ENCODE measurements around the gene BTN2A1.
A peak's percentile ranks its signal among the peaks of the same experiment; 100 is the strongest.
"Not testable (repeated sequence)": the region's sequence is repeated elsewhere in the genome, so short reads cannot be mapped to it uniquely, and the experiment has no call there.

The BTN2A1 gene

DNA sequence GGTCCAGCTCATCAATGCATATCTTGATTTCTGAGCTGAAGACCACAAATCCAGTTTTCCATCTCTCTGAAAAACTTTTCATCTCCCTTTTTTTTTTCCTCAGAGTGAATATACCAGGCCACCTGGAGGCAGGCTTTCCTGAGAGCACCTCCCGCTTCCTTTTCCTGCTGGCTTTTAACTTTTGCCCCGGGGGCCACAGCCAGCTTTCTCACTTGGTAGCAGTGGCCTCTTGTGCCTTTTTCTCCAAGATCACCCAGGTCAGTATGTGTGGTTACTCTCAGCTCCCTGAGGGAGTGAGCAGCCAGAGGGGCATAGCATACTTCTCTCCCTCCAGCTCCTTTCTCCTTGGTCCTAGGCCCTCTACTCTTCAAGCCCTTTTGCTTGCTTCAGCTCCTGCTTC, 42.3 kb downstream of the BTN2A1 start, which contains the start of gene BTN1A1:
Gene BTN1A1 (plus strand): TSS at position 202 of the 400 bp plus-strand sequence. CDS start 984 bp downstream, outside the sequence.
- DNase-seq = no peak

GRCh38 chr6:26501482-26501986, 43.8 kb downstream of the BTN2A1 start:
- peak; percentile 57 for DNase-seq

- peak; percentile 25 for DNase-seq
Measured at GRCh38 chr6:26502165-26502564, 44.4 kb downstream of the BTN2A1 start.

DNA sequence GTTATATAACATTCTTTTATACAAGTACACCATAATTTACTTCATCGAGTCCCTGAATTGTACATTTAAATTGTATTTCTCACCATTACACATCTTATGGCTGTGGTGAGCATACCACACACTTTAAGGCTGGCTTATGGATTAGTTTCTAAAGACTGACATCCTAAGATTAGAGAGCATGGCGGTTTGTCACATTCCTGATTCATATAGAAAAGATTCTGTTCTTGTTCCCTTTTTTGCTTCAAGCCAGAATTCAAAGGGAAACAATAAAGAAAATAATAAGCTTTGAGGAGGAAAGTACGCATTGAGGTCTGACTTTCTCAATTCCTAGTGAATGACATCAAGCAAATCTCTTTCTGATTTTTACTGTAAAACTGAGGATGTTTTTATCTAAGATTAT, 44.9 kb downstream of the BTN2A1 start:
- no peak for DNase-seq

GRCh38 chr6:26507658-26508057, 49.9 kb downstream of the BTN2A1 start:
- DNase-seq = no peak

DNA sequence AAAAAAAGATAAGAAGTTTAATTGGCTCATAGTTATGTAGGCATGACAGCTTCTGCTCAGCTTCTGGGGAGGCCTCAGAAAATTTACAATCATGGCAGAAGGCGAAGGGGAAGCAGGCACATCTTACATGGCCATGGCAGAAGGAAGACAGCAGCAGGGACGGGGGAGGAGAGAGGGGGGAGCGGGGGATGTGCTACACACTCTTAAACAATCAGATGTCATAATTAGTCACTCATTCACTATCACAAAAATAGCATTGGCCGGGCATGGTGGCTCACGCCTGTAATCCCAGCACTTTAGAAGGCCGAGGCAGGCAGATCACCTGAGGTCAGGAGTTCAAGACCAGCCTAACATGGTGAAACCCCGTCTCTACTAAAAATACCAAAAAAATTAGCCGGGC, 53.3 kb downstream of the BTN2A1 start:
- DNase-seq = not testable (repeated sequence)

GRCh38 chr6:26514984-26515383, 57.2 kb downstream of the BTN2A1 start:
- DNase-seq = no peak

GRCh38 chr6:26516481-26517427, 59.0 kb downstream of the BTN2A1 start:
- DNase-seq = no peak

All from NCI-H748 treated with DMSO at 0.1 percent for 48 hours (cell line).